HL-60 (cell line): Measurements from ENCODE around the gene FUNDC2.

ENCODE experiments used
- DNase-seq, 2 experiments: peaks; one replicate each; pipeline ENCODE4 v3.0.0-alpha.2; 2010 to 2020; ENCODE audit warnings: low read depth in 1 of 2, low spot score in 1 of 2
- H3K27ac ChIP-seq: fragments of 250-450 bp; sonication (Bioruptor Pico); replicated peaks from 2 replicates; pipeline ENCODE4 v1.5.1; 2020; ENCODE audit warnings: mild to moderate bottlenecking, moderate library complexity
- H3K27me3 ChIP-seq: fragments of 250-450 bp; sonication (Bioruptor Pico); 2 replicates; pipeline ENCODE4 v1.5.1; 2021; ENCODE audit warnings: mild to moderate bottlenecking, moderate library complexity; ENCODE audit not compliant: insufficient read depth, poor library complexity, severe bottlenecking
- H3K4me3 ChIP-seq: replicated peaks from 2 replicates; pipeline ENCODE4 v1.5.1; 2011; ENCODE audit warnings: mild to moderate bottlenecking, control low read depth, low read length; ENCODE audit not compliant: insufficient read depth
- CTCF ChIP-seq: IDR thresholded peaks from one replicate; pipeline ENCODE4 v1.5.1; 2011; ENCODE audit warnings: low read length, control low read depth, inconsistent platforms; ENCODE audit not compliant: insufficient read depth
- GABPA ChIP-seq: IDR thresholded peaks from 2 replicates; pipeline ENCODE4 v1.6.1; 2012; ENCODE audit warnings: low read depth
- POLR2AphosphoS5 ChIP-seq: IDR thresholded peaks from 2 replicates; pipeline ENCODE4 v1.6.1; 2012; ENCODE audit warnings: low read depth
- SPI1 ChIP-seq: IDR thresholded peaks from 2 replicates; pipeline ENCODE4 v1.6.1; 2012; ENCODE audit warnings: low read depth, mild to moderate bottlenecking, borderline replicate concordance
- TF ChIP-seq, protein P1 (sequence below): IDR thresholded peaks from 2 replicates; pipeline ENCODE4 v1.6.1; 2012; ENCODE audit warnings: low read depth; ENCODE audit not compliant: insufficient replicate concordance

The FUNDC2 gene

DNA sequence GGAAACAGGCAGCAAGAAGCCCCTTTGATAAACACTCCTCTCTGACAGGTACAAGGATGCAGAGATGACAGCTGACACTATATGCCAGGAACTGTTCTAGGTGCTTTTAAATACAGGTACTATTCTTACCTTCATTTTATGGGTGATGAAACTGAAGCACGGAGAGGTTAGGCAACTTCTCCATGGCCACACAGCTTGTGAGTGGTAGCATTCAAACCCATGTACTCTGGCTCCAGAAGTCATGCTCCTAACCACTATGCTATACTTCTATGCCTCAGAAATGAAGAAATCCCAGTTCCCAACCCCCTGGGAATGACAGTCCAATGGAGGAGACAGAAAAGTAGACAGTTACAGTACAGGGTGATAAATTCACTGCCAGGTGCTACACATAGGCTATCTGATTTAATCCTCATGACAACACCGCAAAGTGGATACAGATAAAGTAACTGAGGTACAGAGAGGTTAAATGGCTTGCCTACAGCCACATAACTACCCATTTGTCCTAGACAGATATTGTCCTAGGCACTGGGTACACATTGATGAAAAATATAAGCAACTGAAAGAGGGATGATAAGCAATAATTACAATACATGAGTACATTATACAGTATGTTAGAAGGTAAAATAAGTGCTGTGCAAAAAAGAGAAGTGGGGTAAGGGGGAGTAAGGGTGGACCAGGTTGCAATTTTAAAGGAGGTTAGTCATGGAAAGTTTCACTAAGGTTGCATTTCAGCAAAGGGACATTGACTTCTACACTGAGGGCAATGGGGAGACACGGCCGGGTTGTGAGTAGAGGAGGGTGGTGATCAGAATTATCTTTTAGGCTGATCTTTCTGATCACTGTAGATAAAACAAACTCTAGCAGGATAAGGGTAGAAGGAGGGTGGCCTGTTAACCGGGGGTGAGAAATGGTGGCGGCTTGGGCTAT lies 2.5 kb upstream of the FUNDC2 start:
- no peak for DNase-seq
- H3K27me3 ChIP-seq: no peaks in the 10 kb centered on the region
- no peak overlapping the region for H3K4me3 ChIP-seq
- no peak for TF ChIP-seq GABPA
- TF ChIP-seq CTCF: no peak
- TF ChIP-seq, protein P1, sequence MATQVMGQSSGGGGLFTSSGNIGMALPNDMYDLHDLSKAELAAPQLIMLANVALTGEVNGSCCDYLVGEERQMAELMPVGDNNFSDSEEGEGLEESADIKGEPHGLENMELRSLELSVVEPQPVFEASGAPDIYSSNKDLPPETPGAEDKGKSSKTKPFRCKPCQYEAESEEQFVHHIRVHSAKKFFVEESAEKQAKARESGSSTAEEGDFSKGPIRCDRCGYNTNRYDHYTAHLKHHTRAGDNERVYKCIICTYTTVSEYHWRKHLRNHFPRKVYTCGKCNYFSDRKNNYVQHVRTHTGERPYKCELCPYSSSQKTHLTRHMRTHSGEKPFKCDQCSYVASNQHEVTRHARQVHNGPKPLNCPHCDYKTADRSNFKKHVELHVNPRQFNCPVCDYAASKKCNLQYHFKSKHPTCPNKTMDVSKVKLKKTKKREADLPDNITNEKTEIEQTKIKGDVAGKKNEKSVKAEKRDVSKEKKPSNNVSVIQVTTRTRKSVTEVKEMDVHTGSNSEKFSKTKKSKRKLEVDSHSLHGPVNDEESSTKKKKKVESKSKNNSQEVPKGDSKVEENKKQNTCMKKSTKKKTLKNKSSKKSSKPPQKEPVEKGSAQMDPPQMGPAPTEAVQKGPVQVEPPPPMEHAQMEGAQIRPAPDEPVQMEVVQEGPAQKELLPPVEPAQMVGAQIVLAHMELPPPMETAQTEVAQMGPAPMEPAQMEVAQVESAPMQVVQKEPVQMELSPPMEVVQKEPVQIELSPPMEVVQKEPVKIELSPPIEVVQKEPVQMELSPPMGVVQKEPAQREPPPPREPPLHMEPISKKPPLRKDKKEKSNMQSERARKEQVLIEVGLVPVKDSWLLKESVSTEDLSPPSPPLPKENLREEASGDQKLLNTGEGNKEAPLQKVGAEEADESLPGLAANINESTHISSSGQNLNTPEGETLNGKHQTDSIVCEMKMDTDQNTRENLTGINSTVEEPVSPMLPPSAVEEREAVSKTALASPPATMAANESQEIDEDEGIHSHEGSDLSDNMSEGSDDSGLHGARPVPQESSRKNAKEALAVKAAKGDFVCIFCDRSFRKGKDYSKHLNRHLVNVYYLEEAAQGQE: no peak
- TF ChIP-seq SPI1: peak; percentile 77
- no peak for TF ChIP-seq POLR2AphosphoS5
- no peak overlapping the region for H3K27ac ChIP-seq

DNA sequence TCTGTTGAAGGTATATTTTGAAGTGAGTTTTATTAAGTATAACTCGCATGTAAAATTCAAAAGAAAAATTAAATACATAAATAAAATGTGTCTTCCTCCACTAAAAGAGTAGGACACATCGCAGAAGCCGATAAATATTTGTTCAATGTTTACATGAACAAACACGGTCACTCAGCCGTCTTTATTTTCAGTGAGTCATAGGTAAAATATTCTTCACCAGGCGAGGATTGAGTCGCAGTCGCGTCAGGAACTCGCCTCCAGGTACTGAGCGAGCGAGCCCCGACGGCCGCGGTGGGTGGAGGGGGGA lies 271 bp upstream of the FUNDC2 start:
- Histone ChIP-seq H3K27me3 (no peaks in the 10 kb centered on the region), H3K4me3 (peak overlapping the region; percentile 32), H3K27ac (peak overlapping the region; percentile 94)
- TF ChIP-seq, protein P1: no peak
- TF ChIP-seq CTCF (no peak), GABPA (no peak), POLR2AphosphoS5 (no peak), SPI1 (no peak)
- no peak for DNase-seq

- TF ChIP-seq GABPA (no peak), CTCF (no peak), SPI1 (no peak), POLR2AphosphoS5 (no peak; the same call in 1 of the 2 replicates)
- TF ChIP-seq, protein P1: no peak
- peak overlapping the region; percentile 94 for H3K27ac ChIP-seq
- peak overlapping the region; percentile 60 for H3K4me3 ChIP-seq
- no peaks in the 10 kb centered on the region for H3K27me3 ChIP-seq
- peak in 1 of 2 experiments; percentile 46 for DNase-seq
These were observed 944 bp downstream of the FUNDC2 start for GRCh38 chrX:155027509-155028066.
